ENCODE results near the gene CDKN1A.

Gene CDKN1A

GRCh38 chr6:36679043-36679833 is 724 bp downstream of the CDKN1A start:
- DNase-seq, result no peak

GRCh38 chr6:36682328-36683144 is 4.0 kb downstream of the CDKN1A start:
- DNase-seq, result no peak

- no peak for DNase-seq
These were observed 4.7 kb downstream of the CDKN1A start for GRCh38 chr6:36683145-36683655.

GRCh38 chr6:36683656-36684446 is 5.3 kb downstream of the CDKN1A start:
- DNase-seq, result no peak

GRCh38 chr6:36684447-36684812 is 5.9 kb downstream of the CDKN1A start:
- DNase-seq, result no peak

- no peak for DNase-seq
These were observed 6.8 kb downstream of the CDKN1A start for GRCh38 chr6:36685166-36685924.

GRCh38 chr6:36685926-36686667 is 7.6 kb downstream of the CDKN1A start:
- no peak for DNase-seq

GRCh38 chr6:36686668-36687513 is 8.4 kb downstream of the CDKN1A start:
- no peak for DNase-seq

- no peak for DNase-seq
These were observed 9.7 kb downstream of the CDKN1A start for GRCh38 chr6:36688063-36688738.

GRCh38 chr6:36688739-36689075 is 10.2 kb downstream of the CDKN1A start:
- DNase-seq, result no peak

GRCh38 chr6:36691011-36691410 is 12.5 kb downstream of the CDKN1A start:
- DNase-seq, result no peak

- no peak for DNase-seq
These were observed 13.1 kb downstream of the CDKN1A start for GRCh38 chr6:36691612-36692011.

GRCh38 chr6:36692220-36692619 is 13.7 kb downstream of the CDKN1A start:
- DNase-seq, result no peak

- DNase-seq, result no peak
These were observed 14.6 kb downstream of the CDKN1A start for GRCh38 chr6:36692861-36693702.

- no peak for DNase-seq
These were observed 16.1 kb downstream of the CDKN1A start for GRCh38 chr6:36694616-36695015.

- no peak for DNase-seq
These were observed 16.9 kb downstream of the CDKN1A start for GRCh38 chr6:36695414-36695813.

GRCh38 chr6:36697481-36697903 is 19.0 kb downstream of the CDKN1A start, which contains the start of gene RAB44:
TSS of gene RAB44 (plus strand) at chr6:36697826. CDS start at chr6:36704236, 6,410 bp downstream.
- no peak for DNase-seq

GRCh38 chr6:36698196-36698595 is 19.7 kb downstream of the CDKN1A start:
- DNase-seq, result no peak

- no peak for DNase-seq
These were observed 20.4 kb downstream of the CDKN1A start for GRCh38 chr6:36698871-36699271.

Measured in NCI-H2227 treated with DMSO at 0.1 percent for 48 hours (cell line).